IPS DF 6.9 (cell line): ENCODE data around the gene BTBD16.

Experiments used
- DNase-seq: peaks from one replicate; pipeline ENCODE4 v3.0.0-alpha.2; 2013; ENCODE audit warnings: low read depth, low spot score
- H3K27ac ChIP-seq: one replicate; pipeline ENCODE4 v1.5.1; 2013; ENCODE audit warnings: low read length, control low read depth
- H3K27me3 ChIP-seq: 2 replicates; pipeline ENCODE4 v1.6.1; 2013; ENCODE audit warnings: mild to moderate bottlenecking, low read length; ENCODE audit not compliant: control insufficient read depth, insufficient read depth
- H3K36me3 ChIP-seq: 2 replicates; pipeline ENCODE4 v1.6.1; 2013; ENCODE audit warnings: low read length; ENCODE audit not compliant: control insufficient read depth, insufficient read depth
- H3K4me1 ChIP-seq: 2 replicates; pipeline ENCODE4 v1.6.1; 2013; ENCODE audit warnings: low read length; ENCODE audit not compliant: control insufficient read depth, insufficient read depth
- H3K4me3 ChIP-seq: 2 replicates; pipeline ENCODE4 v1.5.1; 2013; ENCODE audit warnings: mild to moderate bottlenecking, low read length
- H3K9me3 ChIP-seq: 2 replicates; pipeline ENCODE4 v1.6.1; 2013; ENCODE audit warnings: low read length, inconsistent platforms; ENCODE audit not compliant: control insufficient read depth, insufficient read depth
- WGBS: extraction: QIAGEN DNeasy Blood & Tissue Kit; methylation state at CpG from one replicate; pipeline ENCODE4 v1.1.7; 2013; ENCODE audit warnings: mixed read lengths, missing lambda C conversion rate; ENCODE audit not compliant: insufficient read length, insufficient coverage; 5-methylcytosine and 5-hydroxymethylcytosine counted together

The BTBD16 gene

GRCh38 chr10:122302315-122302714, 31.2 kb downstream of the BTBD16 start:
- no peaks in the 10 kb centered on the region for H3K27me3 ChIP-seq
- WGBS: no CpG with 5 or more reads among the region's 4 CpGs
- no peak for DNase-seq
- H3K27ac ChIP-seq: no peak overlapping the region
- peaks cover 2% of the 10 kb centered on the region; the same call in 1 of the 2 replicates for H3K4me1 ChIP-seq
- H3K4me3 ChIP-seq: no peak overlapping the region
- no peaks in the 10 kb centered on the region for H3K36me3 ChIP-seq
- H3K9me3 ChIP-seq: no peaks in the 10 kb centered on the region

- H3K27ac ChIP-seq: no peak overlapping the region
Measured at GRCh38 chr10:122303271-122304053, 32.4 kb downstream of the BTBD16 start.

GRCh38 chr10:122304054-122304579, 33.0 kb downstream of the BTBD16 start:
- no peak overlapping the region for H3K27ac ChIP-seq
- H3K4me1 ChIP-seq: peaks cover under 1% of the 10 kb centered on the region; the same call in 1 of the 2 replicates
- no peaks in the 10 kb centered on the region for H3K36me3 ChIP-seq
- no peak overlapping the region for H3K4me3 ChIP-seq
- H3K9me3 ChIP-seq: no peaks in the 10 kb centered on the region
- no CpG with 5 or more reads among the region's 7 CpGs for WGBS
- H3K27me3 ChIP-seq: no peaks in the 10 kb centered on the region
- no peak for DNase-seq

More at GRCh38 chr10:122303271-122304053, 32.4 kb downstream of the BTBD16 start:
- Histone ChIP-seq H3K4me3 (no peak overlapping the region), H3K27me3 (no peaks in the 10 kb centered on the region), H3K4me1 (peaks cover 2% of the 10 kb centered on the region; the same call in 1 of the 2 replicates), H3K36me3 (no peaks in the 10 kb centered on the region), H3K9me3 (no peaks in the 10 kb centered on the region)
- whole genome bisulfite sequencing: no CpG with 5 or more reads among the region's 9 CpGs
- DNase-seq: no peak

- H3K4me1 ChIP-seq: no peaks in the 10 kb centered on the region
- H3K36me3 ChIP-seq: no peaks in the 10 kb centered on the region
- WGBS: no CpG with 5 or more reads among the region's 5 CpGs
- no peaks in the 10 kb centered on the region for H3K9me3 ChIP-seq
- no peak overlapping the region for H3K27ac ChIP-seq
- DNase-seq: no peak
- no peak overlapping the region for H3K4me3 ChIP-seq
- no peaks in the 10 kb centered on the region for H3K27me3 ChIP-seq
Measured at GRCh38 chr10:122306282-122306681, 35.2 kb downstream of the BTBD16 start.

- no peaks in the 10 kb centered on the region for H3K27me3 ChIP-seq
- WGBS: no CpG with 5 or more reads among the region's 3 CpGs
Measured at GRCh38 chr10:122306744-122307143, 35.6 kb downstream of the BTBD16 start.

GRCh38 chr10:122307669-122308416, 36.7 kb downstream of the BTBD16 start:
- WGBS: no CpG with 5 or more reads among the region's 13 CpGs
- Histone ChIP-seq H3K36me3 (no peaks in the 10 kb centered on the region), H3K4me1 (no peaks in the 10 kb centered on the region), H3K27me3 (no peaks in the 10 kb centered on the region), H3K4me3 (no peak overlapping the region), H3K9me3 (no peaks in the 10 kb centered on the region), H3K27ac (no peak overlapping the region)
- no peak for DNase-seq

More at GRCh38 chr10:122306744-122307143, 35.6 kb downstream of the BTBD16 start:
- no peaks in the 10 kb centered on the region for H3K36me3 ChIP-seq
- no peak overlapping the region for H3K4me3 ChIP-seq
- no peak overlapping the region for H3K27ac ChIP-seq
- DNase-seq: no peak
- H3K9me3 ChIP-seq: no peaks in the 10 kb centered on the region
- H3K4me1 ChIP-seq: no peaks in the 10 kb centered on the region

- DNase-seq: no peak
- H3K4me1 ChIP-seq: no peaks in the 10 kb centered on the region
- no peaks in the 10 kb centered on the region for H3K9me3 ChIP-seq
- no peaks in the 10 kb centered on the region for H3K36me3 ChIP-seq
- H3K4me3 ChIP-seq: no peak overlapping the region
- no CpG with 5 or more reads among the region's 7 CpGs for WGBS
- H3K27me3 ChIP-seq: no peaks in the 10 kb centered on the region
- H3K27ac ChIP-seq: no peak overlapping the region
Measured at GRCh38 chr10:122308417-122309141, 37.5 kb downstream of the BTBD16 start.

GRCh38 chr10:122310311-122311050, 39.4 kb downstream of the BTBD16 start:
- no CpG with 5 or more reads among the region's 18 CpGs for WGBS
- DNase-seq: no peak
- Histone ChIP-seq H3K27ac (no peak overlapping the region), H3K9me3 (no peaks in the 10 kb centered on the region), H3K36me3 (no peaks in the 10 kb centered on the region), H3K27me3 (no peaks in the 10 kb centered on the region), H3K4me3 (no peak overlapping the region), H3K4me1 (no peaks in the 10 kb centered on the region)

- Histone ChIP-seq H3K36me3 (no peaks in the 10 kb centered on the region), H3K27ac (no peak overlapping the region), H3K4me1 (no peaks in the 10 kb centered on the region), H3K9me3 (no peaks in the 10 kb centered on the region), H3K27me3 (no peaks in the 10 kb centered on the region), H3K4me3 (no peak overlapping the region)
- no peak for DNase-seq
- 100% methylated on average over 1 of the region's 5 CpGs for WGBS
Measured at GRCh38 chr10:122311051-122311410, 39.9 kb downstream of the BTBD16 start.
